Measurements from ENCODE around the gene HNRNPAB. TPM values are rescaled to one million over a fixed set of nuclear protein-coding genes. Genes with fewer than 3 reads are reported as not detected.

Gene HNRNPAB
- total and polyA plus RNA-seq, 7 donors = 74.1 to 243 (median 156) TPM

- H3K27me3 ChIP-seq (ENCODE audit: insufficient read depth in 3 of 3, low read length in 2 of 3) = no peaks in the 10 kb centered on the region
- no peak overlapping the region for H3K27ac ChIP-seq
- no peaks in the 10 kb centered on the region for H3K9me3 ChIP-seq
- ATAC-seq = peak in 1 of 4 donors; percentile 0
- 86 to 92% (median 91%) methylated on average over 3 of the region's 3 CpGs for WGBS, 3 donors
- no peak overlapping the region for H3K4me3 ChIP-seq
- H3K36me3 ChIP-seq (ENCODE audit: insufficient read depth in 1 of 2, low read depth in 1 of 2) = peaks cover 25 to 100% of the 10 kb centered on the region in 2 donors
- no peak for DNase-seq
- TF ChIP-seq, protein P1, sequence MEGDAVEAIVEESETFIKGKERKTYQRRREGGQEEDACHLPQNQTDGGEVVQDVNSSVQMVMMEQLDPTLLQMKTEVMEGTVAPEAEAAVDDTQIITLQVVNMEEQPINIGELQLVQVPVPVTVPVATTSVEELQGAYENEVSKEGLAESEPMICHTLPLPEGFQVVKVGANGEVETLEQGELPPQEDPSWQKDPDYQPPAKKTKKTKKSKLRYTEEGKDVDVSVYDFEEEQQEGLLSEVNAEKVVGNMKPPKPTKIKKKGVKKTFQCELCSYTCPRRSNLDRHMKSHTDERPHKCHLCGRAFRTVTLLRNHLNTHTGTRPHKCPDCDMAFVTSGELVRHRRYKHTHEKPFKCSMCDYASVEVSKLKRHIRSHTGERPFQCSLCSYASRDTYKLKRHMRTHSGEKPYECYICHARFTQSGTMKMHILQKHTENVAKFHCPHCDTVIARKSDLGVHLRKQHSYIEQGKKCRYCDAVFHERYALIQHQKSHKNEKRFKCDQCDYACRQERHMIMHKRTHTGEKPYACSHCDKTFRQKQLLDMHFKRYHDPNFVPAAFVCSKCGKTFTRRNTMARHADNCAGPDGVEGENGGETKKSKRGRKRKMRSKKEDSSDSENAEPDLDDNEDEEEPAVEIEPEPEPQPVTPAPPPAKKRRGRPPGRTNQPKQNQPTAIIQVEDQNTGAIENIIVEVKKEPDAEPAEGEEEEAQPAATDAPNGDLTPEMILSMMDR (IDR thresholded peaks at IDR 0.05) = no peak
- H3K4me1 ChIP-seq = peaks cover 5% of the 10 kb centered on the region
- intact Hi-C loops (cut with DNase I) = no loop called here
Measured at GRCh38 chr5:178212241-178213002, 8.1 kb downstream of the HNRNPAB start.

GRCh38 chr5:178213003-178213461 lies 8.7 kb downstream of the HNRNPAB start:
- H3K27ac ChIP-seq = no peak overlapping the region
- intact Hi-C loops (cut with DNase I) = no loop called here
- TF ChIP-seq, protein P1 (IDR thresholded peaks at IDR 0.05) = no peak
- no peaks in the 10 kb centered on the region for H3K4me1 ChIP-seq
- no peaks in the 10 kb centered on the region for H3K9me3 ChIP-seq
- H3K4me3 ChIP-seq = no peak overlapping the region
- 30 to 45% (median 32%) methylated on average over 4 of the region's 4 CpGs for WGBS, 3 donors
- H3K27me3 ChIP-seq (ENCODE audit: insufficient read depth in 3 of 3, low read length in 2 of 3) = no peaks in the 10 kb centered on the region
- DNase-seq (no peak), ATAC-seq (peak; percentile 21 to 70 (median 56))
- peaks cover 25 to 96% of the 10 kb centered on the region in 2 donors for H3K36me3 ChIP-seq (ENCODE audit: insufficient read depth in 1 of 2, low read depth in 1 of 2)

DNA sequence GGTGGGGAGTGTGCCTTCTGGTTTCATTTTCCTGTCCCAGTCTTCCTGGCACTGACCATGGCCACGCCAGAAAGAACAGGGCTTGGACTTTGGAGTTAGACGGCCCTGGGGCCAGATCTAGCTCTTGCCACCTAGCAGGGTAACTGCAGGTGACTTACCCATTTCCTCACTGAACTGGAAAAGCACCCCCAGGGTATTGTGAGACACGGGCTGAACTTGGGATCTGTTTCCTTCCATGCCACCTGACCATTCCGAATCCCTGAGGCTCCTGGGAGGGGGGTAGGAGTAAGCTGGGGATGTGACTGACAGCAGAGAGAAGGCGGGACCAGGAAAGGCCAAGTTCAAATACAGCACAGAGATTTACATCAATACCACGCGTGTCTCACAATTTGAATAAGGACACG lies 9.4 kb downstream of the HNRNPAB start:
- 68 to 72% (median 69%) methylated on average over 8 of the region's 8 CpGs for WGBS, 3 donors
- intact Hi-C loops (cut with DNase I) = no loop called here
- ATAC-seq (peak in 1 of 4 donors; percentile 12), DNase-seq (no peak)
- Histone ChIP-seq H3K4me3 (no peak overlapping the region), H3K9me3 (no peaks in the 10 kb centered on the region), H3K27ac (no peak overlapping the region), H3K36me3 (ENCODE audit: insufficient read depth in 1 of 2, low read depth in 1 of 2) (peaks cover 25 to 96% of the 10 kb centered on the region in 2 donors), H3K27me3 (ENCODE audit: insufficient read depth in 3 of 3, low read length in 2 of 3) (no peaks in the 10 kb centered on the region), H3K4me1 (peaks cover 2% of the 10 kb centered on the region)
- TF ChIP-seq, protein P1 (IDR thresholded peaks at IDR 0.05) = no peak

DNA sequence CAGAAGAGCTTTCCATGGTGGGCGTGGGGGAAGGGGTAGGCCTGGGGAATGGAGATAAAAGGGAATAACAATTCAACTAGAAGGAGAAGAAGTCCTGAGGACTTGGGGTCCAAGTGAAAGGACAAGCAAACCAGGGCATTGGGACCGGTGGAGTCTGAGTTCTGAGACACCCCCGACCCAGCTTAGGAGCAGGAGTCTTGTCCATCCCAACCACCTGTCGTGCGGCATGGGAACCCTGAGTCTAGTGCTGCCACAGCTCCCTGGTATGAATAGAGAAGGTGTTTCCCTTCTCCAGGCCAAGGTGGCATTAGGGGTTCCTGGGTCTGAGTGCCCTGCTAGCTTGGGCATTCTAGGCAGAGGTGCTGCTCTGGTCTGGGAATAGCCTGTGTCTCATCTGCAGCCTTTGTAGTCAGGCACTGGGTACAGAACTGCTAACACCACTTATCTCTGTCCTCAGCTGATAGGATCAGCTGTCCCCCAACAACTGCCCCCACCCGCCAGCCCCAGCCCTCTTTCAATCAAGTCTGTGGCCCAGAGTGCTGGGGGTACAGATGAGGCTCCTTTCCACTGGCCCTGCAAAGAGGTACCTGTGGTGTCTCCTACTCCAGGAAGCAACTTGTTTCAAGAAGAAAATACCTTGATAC lies 9.9 kb downstream of the HNRNPAB start:
- no peaks in the 10 kb centered on the region for H3K27me3 ChIP-seq (ENCODE audit: insufficient read depth in 3 of 3, low read length in 2 of 3)
- TF ChIP-seq, protein P1 (IDR thresholded peaks at IDR 0.05) = no peak
- H3K27ac ChIP-seq = no peak overlapping the region
- peaks cover 25 to 96% of the 10 kb centered on the region in 2 donors for H3K36me3 ChIP-seq (ENCODE audit: insufficient read depth in 1 of 2, low read depth in 1 of 2)
- intact Hi-C loops (cut with DNase I) = no loop called here
- H3K9me3 ChIP-seq = no peaks in the 10 kb centered on the region
- H3K4me1 ChIP-seq = peaks cover 6% of the 10 kb centered on the region
- H3K4me3 ChIP-seq = no peak overlapping the region
- 88 to 98% (median 92%) methylated on average over 6 of the region's 6 CpGs for WGBS, 3 donors
- DNase-seq (no peak), ATAC-seq (peak in 1 of 4 donors; percentile 22)
